Naive B cell (primary cell): ENCODE data around the gene ALAD. TPM values are rescaled to one million over a fixed set of nuclear protein-coding genes. Genes with fewer than 3 reads are reported as not detected.
"Not testable (repeated sequence)": the region's sequence is repeated elsewhere in the genome, so short reads cannot be mapped to it uniquely, and the experiment has no call there.

Experiments
- ATAC-seq, 2 donors: fragments of 150-1000 bp; cut with Tn5 transposase; 2 replicates each; pipeline ENCODE4 v1.10.0; 2021; ENCODE audit warnings: low read depth in 2 of 2, mild to moderate bottlenecking in 2 of 2, moderate library complexity in 2 of 2
- DNase-seq: peaks from one replicate; pipeline ENCODE4 v3.0.0; 2022
- H3K27ac Mint-ChIP-seq, 6 donors: one replicate each; pipeline ENCODE4 v1.8.0; 2020 to 2022; ENCODE audit warnings: mild to moderate bottlenecking in 6 of 6, mixed read lengths in 6 of 6, moderate library complexity in 5 of 6, inconsistent platforms in 2 of 6
- H3K27me3 Mint-ChIP-seq, 3 donors: one replicate each; pipeline ENCODE4 v1.8.0; 2021 to 2022; ENCODE audit warnings: mixed read lengths in 3 of 3, mild to moderate bottlenecking in 1 of 3
- H3K36me3 Mint-ChIP-seq, 2 donors: one replicate each; pipeline ENCODE4 v1.8.0; 2020 to 2022; ENCODE audit warnings: mixed read lengths in 2 of 2, inconsistent platforms in 1 of 2, mild to moderate bottlenecking in 1 of 2
- H3K4me1 Mint-ChIP-seq, 3 donors: one replicate each; pipeline ENCODE4 v1.8.0; 2020 to 2022; ENCODE audit warnings: mixed read lengths in 3 of 3, inconsistent platforms in 1 of 3, mild to moderate bottlenecking in 1 of 3, moderate library complexity in 1 of 3
- H3K4me3 Mint-ChIP-seq, 8 donors: one replicate each; pipeline ENCODE4 v1.8.0; 2020 to 2022; ENCODE audit warnings: mild to moderate bottlenecking in 8 of 8, mixed read lengths in 8 of 8, moderate library complexity in 8 of 8, inconsistent platforms in 2 of 8
- H3K9me3 Mint-ChIP-seq, 7 donors: one replicate each; pipeline ENCODE4 v1.8.0; 2020 to 2022; ENCODE audit warnings: mixed read lengths in 7 of 7, mild to moderate bottlenecking in 5 of 7, inconsistent platforms in 2 of 7, moderate library complexity in 1 of 7
- polyA plus RNA-seq, 6 donors: library from polyadenylated mRNA; unstranded; fragments of 300-500 nt; fragmentation: Illumina TruSeq; gene quantifications; one replicate each; pipeline ENCODE4 v1.2.3, GENCODE V29; 2021; ENCODE audit warnings: low read depth in 6 of 6

The ALAD gene
- 10 to 100 TPM; 13.2 to 29.3 (median 17.3) TPM for polyA plus RNA-seq

GRCh38 chr9:113401027-113401792 is at the start of gene ALAD:
Gene ALAD (minus strand): TSS chr9:113401284. CDS start chr9:113393559, 7,725 bp downstream.
- H3K4me3 Mint-ChIP-seq, result peak within 1 kb of the TSS; percentile 89 to 98 (median 96)

GRCh38 chr9:113449376-113449775 is 48.3 kb upstream of the ALAD start:
- Mint-ChIP-seq H3K4me1 (no peaks in the 10 kb centered on the region), H3K4me3 (no peak overlapping the region), H3K36me3 (no peaks in the 10 kb centered on the region), H3K27ac (no peak overlapping the region), H3K9me3 (no peaks in the 10 kb centered on the region), H3K27me3 (no peaks in the 10 kb centered on the region)
- ATAC-seq (no peak), DNase-seq (no peak)

More at GRCh38 chr9:113401027-113401792, at the start of gene ALAD:
- peak; percentile 97 to 98 for ATAC-seq
- no peaks in the 10 kb centered on the region for H3K36me3 Mint-ChIP-seq
- H3K27ac Mint-ChIP-seq, result peak within 1 kb of the TSS in 5 of 6 donors; percentile 60 to 95 (median 90)
- DNase-seq, result peak; percentile 100
- no peaks in the 10 kb centered on the region for H3K9me3 Mint-ChIP-seq
- peaks cover 17 to 33% (median 30%) of the 10 kb centered on the region in 3 donors for H3K4me1 Mint-ChIP-seq
- no peaks in the 10 kb centered on the region for H3K27me3 Mint-ChIP-seq

GRCh38 chr9:113446323-113446740 is 45.2 kb upstream of the ALAD start:
- H3K9me3 Mint-ChIP-seq, result no peaks in the 10 kb centered on the region
- no peaks in the 10 kb centered on the region for H3K4me1 Mint-ChIP-seq
- H3K36me3 Mint-ChIP-seq, result no peaks in the 10 kb centered on the region
- no peak overlapping the region for H3K4me3 Mint-ChIP-seq
- H3K27ac Mint-ChIP-seq, result peak overlapping the region in 1 of 6 donors; percentile 63
- no peaks in the 10 kb centered on the region for H3K27me3 Mint-ChIP-seq
- ATAC-seq, result peak in 1 of 2 donors; percentile 14
- peak; percentile 29 for DNase-seq

GRCh38 chr9:113444736-113445135 is 43.7 kb upstream of the ALAD start:
- Mint-ChIP-seq H3K4me1 (no peaks in the 10 kb centered on the region), H3K36me3 (no peaks in the 10 kb centered on the region), H3K27me3 (no peaks in the 10 kb centered on the region), H3K27ac (no peak overlapping the region), H3K4me3 (no peak overlapping the region), H3K9me3 (no peaks in the 10 kb centered on the region)
- ATAC-seq, result no peak
- no peak for DNase-seq

GRCh38 chr9:113437716-113438115 is 36.6 kb upstream of the ALAD start:
- H3K27ac Mint-ChIP-seq, H3K4me1 Mint-ChIP-seq, H3K36me3 Mint-ChIP-seq, H3K9me3 Mint-ChIP-seq, H3K4me3 Mint-ChIP-seq, DNase-seq, ATAC-seq: not testable (repeated sequence)
- peaks cover 0 to 11% (median 0%) of the 10 kb centered on the region in 3 donors for H3K27me3 Mint-ChIP-seq

GRCh38 chr9:113436728-113437515 is 35.8 kb upstream of the ALAD start:
- Mint-ChIP-seq H3K27me3 (peaks cover 0 to 11% (median 0%) of the 10 kb centered on the region in 3 donors), H3K4me1 (peaks cover 0 to 5% (median 0%) of the 10 kb centered on the region in 3 donors), H3K4me3 (no peak overlapping the region), H3K36me3 (no peaks in the 10 kb centered on the region), H3K9me3 (peaks cover 0 to 6% (median 0%) of the 10 kb centered on the region in 7 donors), H3K27ac (no peak overlapping the region)
- ATAC-seq, result no peak
- no peak for DNase-seq

GRCh38 chr9:113431191-113431590 is 30.1 kb upstream of the ALAD start:
- DNase-seq, result no peak
- Mint-ChIP-seq H3K9me3 (peaks cover 0 to 6% (median 0%) of the 10 kb centered on the region in 7 donors), H3K36me3 (no peaks in the 10 kb centered on the region), H3K4me1 (peaks cover 0 to 5% (median 0%) of the 10 kb centered on the region in 3 donors), H3K27me3 (peaks cover 0 to 16% (median 0%) of the 10 kb centered on the region in 3 donors), H3K27ac (no peak overlapping the region), H3K4me3 (no peak overlapping the region)
- no peak for ATAC-seq

GRCh38 chr9:113428062-113428615 is 27.1 kb upstream of the ALAD start:
- Mint-ChIP-seq H3K4me3 (no peak overlapping the region), H3K27ac (no peak overlapping the region), H3K9me3 (no peaks in the 10 kb centered on the region), H3K27me3 (peaks cover 8 to 22% (median 13%) of the 10 kb centered on the region in 3 donors), H3K4me1 (no peaks in the 10 kb centered on the region), H3K36me3 (no peaks in the 10 kb centered on the region)
- ATAC-seq (no peak), DNase-seq (no peak)

- peak overlapping the region in 1 of 6 donors; percentile 61 for H3K27ac Mint-ChIP-seq
Observed at GRCh38 chr9:113427629-113428028, 26.5 kb upstream of the ALAD start.

GRCh38 chr9:113426701-113427100 is 25.6 kb upstream of the ALAD start:
- no peaks in the 10 kb centered on the region for H3K36me3 Mint-ChIP-seq
- peak overlapping the region in 1 of 6 donors; percentile 45 for H3K27ac Mint-ChIP-seq
- H3K4me1 Mint-ChIP-seq, result no peaks in the 10 kb centered on the region
- ATAC-seq (no peak), DNase-seq (no peak)
- no peaks in the 10 kb centered on the region for H3K9me3 Mint-ChIP-seq
- no peak overlapping the region for H3K4me3 Mint-ChIP-seq
- H3K27me3 Mint-ChIP-seq, result peaks cover 13 to 20% (median 13%) of the 10 kb centered on the region in 3 donors

More at GRCh38 chr9:113427629-113428028, 26.5 kb upstream of the ALAD start:
- no peaks in the 10 kb centered on the region for H3K4me1 Mint-ChIP-seq
- no peaks in the 10 kb centered on the region for H3K36me3 Mint-ChIP-seq
- DNase-seq, result no peak
- H3K27me3 Mint-ChIP-seq, result peaks cover 8 to 20% (median 13%) of the 10 kb centered on the region in 3 donors
- ATAC-seq, result no peak
- H3K4me3 Mint-ChIP-seq, result no peak overlapping the region
- H3K9me3 Mint-ChIP-seq, result no peaks in the 10 kb centered on the region

- no peaks in the 10 kb centered on the region for H3K4me1 Mint-ChIP-seq
- H3K27me3 Mint-ChIP-seq, result peaks cover 13 to 20% (median 13%) of the 10 kb centered on the region in 3 donors
- H3K27ac Mint-ChIP-seq, result peak overlapping the region in 2 of 6 donors; percentile 7 to 86
- ATAC-seq, result no peak
- no peak for DNase-seq
- no peak overlapping the region for H3K4me3 Mint-ChIP-seq
- H3K9me3 Mint-ChIP-seq, result no peaks in the 10 kb centered on the region
- H3K36me3 Mint-ChIP-seq, result no peaks in the 10 kb centered on the region
Observed at GRCh38 chr9:113425072-113425471, 24.0 kb upstream of the ALAD start.

GRCh38 chr9:113421726-113422125 is 20.6 kb upstream of the ALAD start:
- H3K27ac Mint-ChIP-seq, result no peak overlapping the region
- no peaks in the 10 kb centered on the region for H3K9me3 Mint-ChIP-seq
- H3K4me1 Mint-ChIP-seq, result peaks cover 0 to 4% (median 0%) of the 10 kb centered on the region in 3 donors
- DNase-seq (no peak), ATAC-seq (no peak)
- H3K4me3 Mint-ChIP-seq, result no peak overlapping the region
- H3K36me3 Mint-ChIP-seq, result no peaks in the 10 kb centered on the region
- H3K27me3 Mint-ChIP-seq, result peaks cover 13 to 18% (median 13%) of the 10 kb centered on the region in 3 donors

- H3K27me3 Mint-ChIP-seq, result peaks cover 0 to 3% (median 0%) of the 10 kb centered on the region in 3 donors
- no peak overlapping the region for H3K4me3 Mint-ChIP-seq
- ATAC-seq (no peak), DNase-seq (no peak)
- no peaks in the 10 kb centered on the region for H3K9me3 Mint-ChIP-seq
- peaks cover 0 to 4% (median 0%) of the 10 kb centered on the region in 3 donors for H3K4me1 Mint-ChIP-seq
- no peaks in the 10 kb centered on the region for H3K36me3 Mint-ChIP-seq
- no peak overlapping the region for H3K27ac Mint-ChIP-seq
Observed at GRCh38 chr9:113417370-113417769, 16.3 kb upstream of the ALAD start.
